Pancreas (tissue), 10 donors: ENCODE measurements around the gene SECISBP2. TPM values are rescaled to one million over a fixed set of nuclear protein-coding genes. Genes with fewer than 3 reads are reported as not detected.

Experiments used
- ATAC-seq, 4 donors: fragments of 200-7000 bp; cut with Tn5 transposase; one replicate each; pipeline versions ENCODE4 v1.8.0 to v1.9.1; 2020; ENCODE audit warnings: mild to moderate bottlenecking in 4 of 4, moderate library complexity in 4 of 4
- DNase-seq, 6 donors: peaks; one replicate each; pipeline ENCODE4 v3.0.0-alpha.2; 2020
- FAIRE-seq: peaks from 2 replicates; lab custom pipeline; 2012; peaks lifted over from hg19 to GRCh38; lab: Jason Lieb, UNC
- H3K27ac ChIP-seq, 4 donors: fragments of 200-600 bp; sonication (generic); 1 replicate in 3 of 4; 2 replicates in 1 of 4; pipeline versions ENCODE4 v1.5.0 to v1.8.0; 2020
- H3K27me3 ChIP-seq, 4 donors: fragments of 200-600 bp; one replicate each; pipeline ENCODE4 v1.8.0; 2021
- H3K36me3 ChIP-seq, 3 donors: fragments of 200-600 bp; sonication (generic) in 1 of 3; one replicate each; pipeline versions ENCODE4 v1.5.0 to v1.8.0; 2020 to 2021
- H3K4me1 ChIP-seq, 3 donors: fragments of 200-600 bp; one replicate each; pipeline ENCODE4 v1.8.0; 2021
- H3K4me3 ChIP-seq, 4 donors: fragments of 200-600 bp; sonication (generic) in 2 of 4; one replicate each; pipeline versions ENCODE4 v1.5.0 to v1.8.0; 2020 to 2021
- H3K9me3 ChIP-seq, 4 donors: fragments of 200-600 bp; one replicate each; pipeline ENCODE4 v1.8.0; 2021
- WGBS, 2 donors: extraction: QIAGEN DNeasy Blood & Tissue Kit; methylation state at CpG; one replicate each; pipeline ENCODE4 v1.1.7; 2013; 5-methylcytosine and 5-hydroxymethylcytosine counted together
- intact Hi-C, 3 donors: fragments of 100-400 bp; cut with DNase I; formaldehyde crosslinking; loops; one replicate each; pipeline versions ENCODE4 v1.11.1 to v1.14.2; 2022
- polyA plus RNA-seq, 2 donors: library from polyadenylated mRNA; stranded (reverse); fragments of 200-250 nt; gene quantifications; one replicate each; pipeline ENCODE4 v1.2.3, GENCODE V29; 2013
- total RNA-seq, 6 donors: library from RNA; stranded (reverse); fragmentation: NEBNext Ultra II Directional in 4 of 6; extraction: Animal tissue kit (Norgen Biotek cat#: 25700) in 4 of 6; gene quantifications; one replicate each; pipeline versions ENCODE4 v1.2.1 to v1.2.4, GENCODE V29; 2021 to 2023
- TF ChIP-seq, protein P1 (sequence below), 4 donors: fragments of 200-600 bp; sonication (generic) in 3 of 4; IDR thresholded peaks; one replicate each; pipeline versions ENCODE4 v1.5.0 to v1.8.0; 2021; ENCODE audit warnings: antibody characterized with exemption in 4 of 4
- donor health status: healthy with polysubstance abuse.
- donor health status: DM: no; HTN: no; CAD: no; lungs with moderate emphysema.
- donor health status: DM: no; HTN: no; CAD: no.
- donor health status: control.
- donor health status: control.
- donor health status: Bipolar disorder and iron deficiency.
- donor health status: DM: yes; HTN: yes; CAD: no.
- donor health status: DM: no; HTN: no; CAD: no.
- donor health status: DM: no; HTN: no; CAD: no.
- donor health status: DM: yes; HTN: yes; CAD: no.

Gene SECISBP2
- total and polyA plus RNA-seq, 8 donors = 23.4 to 41.1 (median 29.6) TPM

DNA sequence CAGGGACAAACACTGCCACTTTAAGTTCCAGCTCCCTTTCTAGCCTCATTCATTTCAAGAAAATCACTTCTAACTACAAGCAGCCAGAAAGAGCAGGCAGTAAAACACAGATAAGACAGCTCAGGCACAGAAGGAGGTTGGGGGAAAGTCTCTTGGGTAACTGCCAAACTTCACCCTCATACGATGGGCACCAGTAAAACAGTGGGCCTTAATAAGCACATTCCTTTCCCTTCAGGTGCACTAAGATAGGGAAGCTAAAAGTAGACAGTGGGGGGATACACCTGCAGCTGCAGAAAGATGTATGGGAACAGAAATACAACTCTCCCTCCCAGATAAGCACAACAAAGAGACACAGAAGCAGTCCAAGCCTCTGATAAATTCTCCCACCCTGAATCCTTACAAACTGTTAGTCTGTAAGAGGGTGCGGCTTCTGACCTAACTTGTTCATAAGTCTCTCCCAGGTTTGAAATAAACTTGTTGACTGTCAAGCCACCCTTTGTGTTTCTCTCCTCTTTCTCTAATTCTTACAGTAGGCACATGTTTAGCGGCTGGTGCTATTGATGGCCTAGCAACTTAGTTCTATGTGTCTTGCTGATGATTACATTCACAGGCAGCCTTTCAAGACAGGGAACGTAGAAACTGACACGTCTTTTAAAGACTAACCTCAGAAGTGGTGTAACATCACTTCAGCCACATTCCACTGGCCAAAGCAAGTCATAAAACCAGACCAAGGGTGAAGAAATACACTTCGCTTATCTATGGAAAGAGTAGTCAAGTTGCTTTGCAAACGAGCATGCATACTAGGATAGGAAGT lies 14.1 kb upstream of the SECISBP2 start:
- no peaks in the 10 kb centered on the region for H3K9me3 ChIP-seq
- intact Hi-C loops = no loop called here
- ATAC-seq = no peak
- H3K4me3 ChIP-seq = no peak overlapping the region
- DNase-seq = no peak
- H3K27ac ChIP-seq = no peak overlapping the region
- no peaks in the 10 kb centered on the region for H3K27me3 ChIP-seq
- TF ChIP-seq, protein P1, sequence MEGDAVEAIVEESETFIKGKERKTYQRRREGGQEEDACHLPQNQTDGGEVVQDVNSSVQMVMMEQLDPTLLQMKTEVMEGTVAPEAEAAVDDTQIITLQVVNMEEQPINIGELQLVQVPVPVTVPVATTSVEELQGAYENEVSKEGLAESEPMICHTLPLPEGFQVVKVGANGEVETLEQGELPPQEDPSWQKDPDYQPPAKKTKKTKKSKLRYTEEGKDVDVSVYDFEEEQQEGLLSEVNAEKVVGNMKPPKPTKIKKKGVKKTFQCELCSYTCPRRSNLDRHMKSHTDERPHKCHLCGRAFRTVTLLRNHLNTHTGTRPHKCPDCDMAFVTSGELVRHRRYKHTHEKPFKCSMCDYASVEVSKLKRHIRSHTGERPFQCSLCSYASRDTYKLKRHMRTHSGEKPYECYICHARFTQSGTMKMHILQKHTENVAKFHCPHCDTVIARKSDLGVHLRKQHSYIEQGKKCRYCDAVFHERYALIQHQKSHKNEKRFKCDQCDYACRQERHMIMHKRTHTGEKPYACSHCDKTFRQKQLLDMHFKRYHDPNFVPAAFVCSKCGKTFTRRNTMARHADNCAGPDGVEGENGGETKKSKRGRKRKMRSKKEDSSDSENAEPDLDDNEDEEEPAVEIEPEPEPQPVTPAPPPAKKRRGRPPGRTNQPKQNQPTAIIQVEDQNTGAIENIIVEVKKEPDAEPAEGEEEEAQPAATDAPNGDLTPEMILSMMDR (IDR thresholded peaks at IDR 0.05) = no peak
- no peaks in the 10 kb centered on the region for H3K36me3 ChIP-seq
- no peak for FAIRE-seq
- no peaks in the 10 kb centered on the region for H3K4me1 ChIP-seq
- 83 to 91% methylated on average over 7 of the region's 7 CpGs for WGBS, 2 donors

DNA sequence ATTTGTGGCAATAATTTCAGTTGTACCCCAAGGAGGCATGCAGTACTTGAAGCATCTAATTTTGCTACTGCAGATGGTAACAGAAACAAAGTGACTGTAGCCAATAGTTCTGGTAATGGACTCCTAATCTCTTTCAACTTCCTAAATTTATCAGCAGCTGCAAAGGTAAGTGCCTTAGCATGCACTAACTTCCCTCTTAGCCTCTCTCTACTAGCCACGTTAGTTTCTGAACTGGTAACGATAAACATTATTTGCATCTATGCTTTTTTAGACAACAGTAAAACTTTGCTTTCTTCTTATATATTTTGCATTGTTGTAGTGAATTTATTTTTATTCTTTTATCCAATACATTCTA lies 13.5 kb upstream of the SECISBP2 start:
- no peak for DNase-seq
- 90 to 96% methylated on average over 2 of the region's 2 CpGs for WGBS, 2 donors
- TF ChIP-seq, protein P1 (IDR thresholded peaks at IDR 0.05) = no peak
- Histone ChIP-seq H3K27me3 (no peaks in the 10 kb centered on the region), H3K27ac (no peak overlapping the region), H3K36me3 (no peaks in the 10 kb centered on the region), H3K4me3 (no peak overlapping the region), H3K4me1 (peaks cover 0 to 5% (median 3%) of the 10 kb centered on the region in 3 donors), H3K9me3 (no peaks in the 10 kb centered on the region)
- intact Hi-C loops = no loop called here
- FAIRE-seq = no peak
- ATAC-seq = no peak

DNA sequence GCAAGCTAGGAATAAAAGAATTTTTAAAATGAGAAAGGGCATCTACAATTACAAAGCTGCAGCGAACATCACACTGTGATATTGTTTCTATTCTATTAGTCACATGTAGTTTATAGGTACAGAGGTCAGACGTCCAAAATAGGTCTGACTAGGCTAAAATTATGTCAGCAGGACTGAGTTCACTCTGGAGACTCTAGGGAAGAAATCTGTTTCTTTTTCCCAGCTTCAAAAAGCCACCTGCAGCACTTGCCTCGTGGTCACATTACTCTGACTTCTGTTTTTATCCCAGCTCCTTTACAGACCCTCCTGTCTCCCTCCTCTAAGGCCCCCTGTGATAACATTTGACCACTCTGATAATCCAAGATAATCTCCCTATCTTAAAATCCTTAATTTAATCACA lies 12.4 kb upstream of the SECISBP2 start:
- FAIRE-seq (no peak), DNase-seq (no peak), ATAC-seq (no peak)
- peaks cover 0 to 6% (median 5%) of the 10 kb centered on the region in 3 donors for H3K4me1 ChIP-seq
- H3K27ac ChIP-seq = no peak overlapping the region
- WGBS, 2 donors = 65% methylated on average over 3 of the region's 3 CpGs
- H3K4me3 ChIP-seq = no peak overlapping the region
- intact Hi-C loops = no loop called here
- H3K9me3 ChIP-seq = no peaks in the 10 kb centered on the region
- H3K27me3 ChIP-seq = no peaks in the 10 kb centered on the region
- no peaks in the 10 kb centered on the region for H3K36me3 ChIP-seq
- TF ChIP-seq, protein P1 (IDR thresholded peaks at IDR 0.05) = no peak

DNA sequence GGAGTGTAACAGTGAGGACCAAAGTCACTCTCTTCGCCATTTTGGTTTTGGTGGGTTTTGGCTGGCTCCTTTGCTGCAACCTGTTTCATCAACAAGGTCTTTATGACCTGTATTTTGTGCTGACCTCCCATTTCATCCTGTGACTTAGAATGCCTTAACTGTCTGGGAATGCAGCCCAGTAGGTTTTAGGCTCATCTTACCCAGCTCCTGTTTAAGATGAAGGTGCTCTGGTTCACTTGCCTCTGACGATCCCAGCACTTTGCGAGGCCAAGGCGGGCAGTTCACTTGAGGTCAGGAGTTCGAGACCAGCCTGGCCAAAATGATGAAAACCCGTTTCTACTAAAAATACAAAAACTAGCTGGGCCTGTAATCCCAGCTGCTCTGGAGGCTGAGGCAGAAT lies 9.1 kb upstream of the SECISBP2 start:
- Histone ChIP-seq H3K36me3 (no peaks in the 10 kb centered on the region), H3K9me3 (no peaks in the 10 kb centered on the region), H3K4me1 (peaks cover 0 to 17% (median 5%) of the 10 kb centered on the region in 3 donors), H3K27me3 (peaks cover 0 to 4% (median 0%) of the 10 kb centered on the region in 4 donors), H3K4me3 (no peak overlapping the region), H3K27ac (no peak overlapping the region)
- no peak for DNase-seq
- TF ChIP-seq, protein P1 (IDR thresholded peaks at IDR 0.05) = no peak
- FAIRE-seq = no peak
- no peak for ATAC-seq
- intact Hi-C loops = no loop called here
- 88 to 93% methylated on average over 6 of the region's 6 CpGs for WGBS, 2 donors
